CD1c-positive myeloid dendritic cell (primary cell): ENCODE data around the gene RBM47.
"Not testable (repeated sequence)": the region's sequence is repeated elsewhere in the genome, so short reads cannot be mapped to it uniquely, and the experiment has no call there.

Experiments
- DNase-seq: peaks from one replicate; pipeline ENCODE4 v3.0.0-alpha.2; 2016; ENCODE audit errors: extremely low spot score

RBM47 gene

GRCh38 chr4:40629401-40630334 lies at the start of gene RBM47:
TSS of gene RBM47 (minus strand) at chr4:40629864. CDS start at chr4:40438893, 190,971 bp downstream.
- DNase-seq: peak; percentile 78

DNA sequence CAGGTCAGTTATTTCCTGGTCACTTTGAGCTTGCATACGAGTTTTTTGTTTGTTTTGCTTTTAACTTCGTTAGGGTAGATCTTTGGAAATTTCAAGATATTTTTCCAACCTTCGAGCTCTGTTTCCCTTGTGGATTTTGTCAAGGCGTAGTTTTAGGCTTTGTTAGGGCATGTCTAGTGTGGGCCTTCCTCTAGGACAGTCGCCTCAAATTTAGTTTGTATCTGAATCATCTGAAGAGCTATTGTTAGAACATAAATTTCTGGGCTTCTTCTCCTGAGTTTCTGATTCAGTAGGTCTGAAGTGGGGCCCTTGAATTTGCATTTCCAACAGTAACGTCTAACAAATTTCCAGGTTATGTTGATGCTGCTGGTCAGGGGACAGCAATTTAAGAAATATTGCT lies 48.8 kb upstream of the RBM47 start:
- DNase-seq: no peak

GRCh38 chr4:40675166-40675565 lies 45.5 kb upstream of the RBM47 start:
- no peak for DNase-seq

GRCh38 chr4:40672528-40673522 lies 43.2 kb upstream of the RBM47 start:
- DNase-seq: peak; percentile 91

GRCh38 chr4:40669504-40669903 lies 39.8 kb upstream of the RBM47 start:
- no peak for DNase-seq

DNA sequence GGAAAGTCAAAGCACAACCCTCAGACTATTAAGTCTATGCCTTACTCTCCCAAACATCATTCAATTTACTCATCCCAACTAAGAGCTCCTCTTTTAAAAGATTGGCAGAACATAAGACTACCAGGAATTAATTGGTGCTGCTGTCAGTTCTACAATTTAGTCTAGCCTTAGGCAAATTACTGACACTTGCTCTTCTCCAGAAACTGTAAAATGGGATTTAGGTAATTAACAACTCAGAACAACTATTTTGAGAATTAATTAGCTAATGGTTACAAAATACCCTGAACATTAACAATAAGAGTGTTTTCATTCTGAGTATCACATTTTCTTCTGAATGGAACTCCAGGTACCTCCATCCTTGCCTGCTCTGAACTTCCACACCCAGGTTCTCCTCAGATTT lies 36.2 kb upstream of the RBM47 start:
- DNase-seq: no peak

DNA sequence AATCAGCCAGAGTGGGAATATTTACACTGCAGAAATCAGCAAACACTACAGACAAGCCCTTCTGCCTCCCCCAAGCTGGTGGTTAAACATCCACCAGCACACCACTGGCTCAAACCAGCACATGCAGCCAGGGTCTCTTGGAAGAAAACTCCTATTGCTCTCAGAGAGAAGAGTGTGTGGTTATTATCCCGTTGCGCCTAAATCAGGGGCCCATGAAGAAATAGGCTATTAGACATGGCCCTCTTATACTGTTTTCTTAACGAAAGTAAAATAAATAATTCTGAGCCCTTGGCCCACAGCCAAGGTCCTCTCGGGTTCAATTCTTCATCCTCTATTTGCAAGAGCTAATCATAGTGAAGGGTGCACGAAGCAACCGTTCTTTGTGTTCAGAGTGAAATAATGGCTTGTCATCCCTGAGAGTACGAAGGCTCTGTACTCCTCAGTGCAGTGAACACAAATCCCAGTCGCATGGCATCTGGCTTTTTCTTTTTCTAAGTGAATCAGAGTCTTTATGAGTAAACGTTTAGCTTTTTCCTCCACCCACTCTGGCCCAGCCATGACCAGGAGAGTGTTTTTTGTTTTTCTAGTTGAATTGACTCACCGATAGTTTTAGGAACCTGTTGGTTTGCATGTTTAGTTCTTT lies 33.4 kb upstream of the RBM47 start:
- peak; percentile 55 for DNase-seq

GRCh38 chr4:40661803-40662202 lies 32.1 kb upstream of the RBM47 start:
- no peak for DNase-seq

DNA sequence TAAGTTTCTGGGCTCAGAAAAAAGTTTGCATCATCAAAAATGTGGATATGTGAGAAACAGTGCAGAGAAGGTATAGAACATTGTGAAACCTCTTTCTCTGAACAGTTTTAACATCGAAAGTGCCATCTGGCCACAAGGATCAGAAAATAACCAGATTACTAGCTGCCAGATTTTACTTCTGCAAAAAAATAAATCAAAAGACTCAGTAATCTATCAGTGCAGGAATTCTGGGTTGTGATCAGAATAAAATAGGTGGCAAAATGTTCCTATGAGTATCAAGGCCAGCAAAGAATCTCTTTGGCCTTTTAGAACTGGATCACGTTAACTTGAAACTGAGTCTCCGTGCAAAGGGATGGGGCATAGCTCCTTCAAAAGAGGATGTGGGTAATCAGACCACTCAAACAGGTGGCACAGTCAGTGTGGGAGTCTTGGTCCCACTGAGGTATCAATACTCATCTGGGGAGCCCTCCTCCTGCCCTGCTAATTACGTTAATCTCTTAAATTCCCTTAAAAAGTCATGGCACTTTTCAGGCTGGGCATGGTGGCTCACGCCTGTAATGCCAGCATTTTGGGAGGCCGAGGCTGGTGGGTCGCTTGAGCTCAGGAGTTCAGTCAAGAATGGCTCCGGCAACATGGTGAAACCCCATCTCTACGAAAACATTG lies 26.7 kb upstream of the RBM47 start:
- DNase-seq: peak; percentile 58

DNA sequence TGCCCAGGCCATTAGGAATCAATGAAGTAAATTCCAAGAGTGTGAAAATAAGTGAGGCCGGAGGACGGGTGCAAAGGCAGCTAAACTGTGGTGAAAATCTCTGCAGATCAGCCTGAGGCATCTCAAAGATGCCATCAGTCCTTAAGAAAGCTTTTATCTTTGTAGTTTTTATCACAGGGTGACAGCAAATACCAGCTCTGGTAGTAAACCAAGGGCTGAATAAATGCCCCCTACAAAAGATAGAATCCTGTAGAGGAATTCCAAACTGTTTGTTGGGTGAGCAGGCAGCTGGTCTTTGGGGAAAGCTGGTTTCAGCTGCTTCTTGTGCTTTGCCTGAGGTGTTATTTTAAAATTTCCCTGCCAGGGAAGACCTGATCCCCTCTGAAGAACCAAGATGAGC lies 21.6 kb upstream of the RBM47 start:
- no peak for DNase-seq

DNA sequence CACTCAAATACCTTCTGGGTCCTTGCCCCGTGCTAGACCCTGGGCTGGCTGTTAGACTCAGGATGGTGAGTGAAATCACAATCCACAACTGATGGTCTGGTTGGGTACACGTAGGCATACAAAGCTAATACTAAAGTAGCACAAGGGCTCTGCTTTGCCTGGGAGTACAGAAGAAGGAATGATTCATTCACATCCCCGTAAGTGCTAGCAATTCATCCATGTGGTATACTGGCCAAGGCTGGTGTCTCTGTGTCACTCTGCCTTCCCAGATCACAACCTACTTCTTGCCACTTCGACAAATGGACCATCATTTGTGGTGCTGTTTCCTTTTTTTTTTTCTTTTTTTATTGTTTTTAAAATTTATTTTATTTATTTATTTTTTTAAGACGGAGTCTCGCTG lies 19.7 kb upstream of the RBM47 start:
- DNase-seq: no peak

- DNase-seq: peak; percentile 87
Observed at GRCh38 chr4:40648742-40649281, 19.1 kb upstream of the RBM47 start.

- DNase-seq: no peak
Observed at GRCh38 chr4:40648131-40648530, 18.5 kb upstream of the RBM47 start.

DNA sequence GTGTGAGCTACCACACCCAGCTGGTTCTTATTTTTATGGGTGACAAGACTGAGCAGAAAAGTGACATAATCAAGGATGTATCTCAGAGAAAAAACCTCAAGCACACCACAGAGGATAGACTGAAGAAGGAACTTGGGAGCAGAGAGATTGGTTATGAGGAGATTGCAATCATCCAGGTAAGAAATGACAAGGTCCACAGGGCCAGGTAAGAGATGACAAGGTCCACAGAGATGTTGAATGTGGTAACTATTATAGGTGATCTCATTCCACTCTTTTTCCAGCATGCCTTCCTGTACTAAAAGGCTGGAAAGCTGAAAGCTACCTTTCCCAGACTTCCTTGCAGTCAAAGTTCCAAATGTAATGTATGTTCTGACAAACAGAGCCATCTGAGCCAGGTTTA lies 15.9 kb upstream of the RBM47 start:
- no peak for DNase-seq

- no peak for DNase-seq
Observed at GRCh38 chr4:40632080-40632479, 2.4 kb upstream of the RBM47 start.

- peak; percentile 90 for DNase-seq
Observed at GRCh38 chr4:40630335-40631021, 814 bp upstream of the RBM47 start.

GRCh38 chr4:40628888-40629287 lies 776 bp downstream of the RBM47 start:
- peak; percentile 33 for DNase-seq

- not testable (repeated sequence) for DNase-seq
Observed at GRCh38 chr4:40628407-40628806, 1.3 kb downstream of the RBM47 start.

DNA sequence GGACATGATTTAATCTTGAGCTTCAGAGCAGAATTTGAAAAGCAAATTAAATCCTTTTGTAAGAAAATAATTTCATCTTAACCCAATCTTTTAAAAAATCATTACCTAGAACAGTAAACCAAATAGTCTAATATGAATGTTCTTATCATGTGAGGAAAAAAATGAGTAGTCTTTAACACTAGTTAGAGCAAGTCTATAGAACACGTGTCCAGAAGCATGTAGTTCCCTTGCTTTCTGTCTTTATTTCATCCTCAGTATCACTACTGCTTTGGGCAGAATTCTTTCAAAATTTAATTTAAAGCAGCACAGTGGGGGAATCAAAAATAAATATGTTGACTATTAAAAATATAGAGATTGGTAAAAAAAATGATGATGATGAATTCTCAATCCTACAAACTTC lies 2.1 kb downstream of the RBM47 start:
- peak; percentile 42 for DNase-seq
